DMS 273 (cell line): ENCODE measurements around the gene FBN1.

Experiments used
- DNase-seq: peaks from one replicate; lab custom pipeline; 2025; ENCODE audit not compliant: unreplicated experiment; lab: John Stamatoyannopoulos, UW

The FBN1 gene

DNA sequence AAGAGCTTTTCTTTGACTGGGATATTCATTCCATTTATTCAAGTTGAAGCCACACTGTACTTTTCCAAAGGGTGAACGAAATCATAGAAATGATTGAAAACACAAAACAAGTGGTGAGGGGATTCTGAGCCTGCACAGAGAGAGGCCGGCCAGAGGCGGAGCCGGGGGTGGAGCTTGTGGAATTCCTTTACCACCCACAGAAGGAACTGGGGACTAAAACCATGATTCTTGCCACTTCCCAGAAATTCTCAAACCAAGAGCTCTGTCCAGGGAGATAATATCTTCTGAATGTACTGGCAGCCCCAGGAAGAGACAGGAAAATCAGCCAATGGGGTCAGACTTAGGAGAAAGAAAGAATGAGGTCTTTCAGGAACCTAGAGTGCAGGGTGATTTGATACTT, 20.8 kb downstream of the FBN1 start:
- DNase-seq: no peak

DNA sequence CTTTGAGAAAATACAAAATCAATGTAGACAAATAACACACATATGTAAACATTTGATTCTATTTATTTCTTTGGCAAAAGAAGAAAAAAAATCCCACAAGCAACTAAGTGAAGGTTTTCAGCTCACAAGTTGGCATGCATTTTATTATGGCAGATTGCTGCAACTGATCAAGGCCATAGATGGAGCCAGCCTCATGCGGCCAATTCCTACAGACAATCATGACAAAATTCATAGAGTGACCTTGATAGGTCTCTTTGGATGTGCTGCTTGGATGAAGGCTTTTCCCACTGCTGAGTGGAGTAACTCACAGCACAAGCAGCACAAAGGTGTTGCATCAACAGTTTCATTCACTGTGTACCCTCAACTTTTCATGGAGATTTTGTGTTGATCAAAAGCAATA, 22.1 kb downstream of the FBN1 start:
- DNase-seq: no peak

DNA sequence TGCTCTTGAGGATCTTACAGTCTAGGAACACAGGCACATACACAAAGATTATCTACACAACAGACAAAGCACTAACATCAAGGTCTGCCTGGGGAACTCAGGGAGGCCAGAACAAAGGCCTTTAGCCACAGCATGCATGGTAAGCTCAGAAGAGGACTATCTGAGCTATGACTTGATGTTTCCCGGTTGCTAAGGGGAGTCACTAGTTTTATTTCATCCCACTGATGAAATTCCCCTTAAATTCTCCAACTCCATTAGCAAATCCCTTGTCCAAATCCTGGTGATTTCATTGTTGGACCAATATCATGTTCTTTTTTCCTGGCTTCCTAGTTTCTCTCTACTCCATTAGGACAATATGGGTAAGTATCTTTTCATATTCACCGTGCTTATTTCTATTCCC, 23.3 kb downstream of the FBN1 start:
- no peak for DNase-seq

DNA sequence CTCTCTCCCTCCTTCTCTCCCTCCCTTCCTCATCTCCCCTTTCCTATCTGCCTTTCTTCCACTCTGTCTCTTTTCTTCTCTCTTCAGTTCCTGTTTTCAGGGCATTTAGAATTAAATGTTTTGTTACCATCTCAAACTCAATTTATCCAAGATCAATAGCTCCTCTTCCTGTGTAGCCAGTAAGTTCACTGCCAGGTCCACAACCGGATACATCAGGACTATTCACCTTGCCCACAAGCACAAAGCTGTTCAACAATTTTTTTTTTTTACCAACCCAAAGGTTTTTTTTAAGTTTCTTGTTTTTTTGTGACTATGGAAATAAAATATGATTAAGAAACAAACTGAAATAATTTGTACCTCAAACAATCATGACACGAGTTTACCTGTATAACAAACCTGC, 26.1 kb downstream of the FBN1 start:
- DNase-seq: no peak

DNA sequence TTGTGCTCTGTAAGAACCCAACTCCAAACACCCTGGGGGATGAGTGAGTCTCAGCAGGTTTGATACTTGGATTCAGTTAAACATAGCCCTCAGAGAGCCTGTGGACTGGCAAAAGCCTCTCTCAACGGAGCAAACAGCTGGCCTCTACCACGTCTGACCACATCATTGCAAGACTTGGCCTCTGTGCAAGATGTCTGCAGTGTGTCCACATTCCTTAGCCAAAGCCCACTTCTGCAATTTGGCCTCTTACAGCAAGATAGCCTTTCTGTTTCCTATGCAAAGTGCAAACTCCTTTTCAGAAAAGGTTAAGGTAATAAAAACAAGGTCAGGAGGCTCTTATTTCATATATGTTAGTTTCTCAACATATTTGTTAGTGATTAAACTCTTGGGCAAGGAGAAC, 27.9 kb downstream of the FBN1 start:
- DNase-seq: no peak

DNA sequence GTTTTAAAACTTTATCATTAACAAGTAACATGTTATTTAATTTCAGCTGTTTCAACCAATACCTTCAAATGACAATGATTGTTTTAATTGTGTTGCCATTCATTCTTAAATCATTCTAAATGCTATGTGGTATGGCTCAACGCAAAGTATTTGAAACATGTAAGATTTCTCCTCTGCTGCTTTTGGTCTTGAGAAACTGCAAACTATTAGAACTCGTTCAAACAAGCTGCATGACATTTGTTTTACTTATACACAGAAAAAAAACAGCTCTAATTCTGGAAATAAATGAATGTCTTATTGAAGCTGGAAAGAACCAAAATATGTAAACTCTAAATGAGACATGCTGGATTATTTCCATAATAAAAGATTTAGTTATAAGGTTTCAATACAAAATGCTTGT, 29.3 kb downstream of the FBN1 start:
- no peak for DNase-seq

DNA sequence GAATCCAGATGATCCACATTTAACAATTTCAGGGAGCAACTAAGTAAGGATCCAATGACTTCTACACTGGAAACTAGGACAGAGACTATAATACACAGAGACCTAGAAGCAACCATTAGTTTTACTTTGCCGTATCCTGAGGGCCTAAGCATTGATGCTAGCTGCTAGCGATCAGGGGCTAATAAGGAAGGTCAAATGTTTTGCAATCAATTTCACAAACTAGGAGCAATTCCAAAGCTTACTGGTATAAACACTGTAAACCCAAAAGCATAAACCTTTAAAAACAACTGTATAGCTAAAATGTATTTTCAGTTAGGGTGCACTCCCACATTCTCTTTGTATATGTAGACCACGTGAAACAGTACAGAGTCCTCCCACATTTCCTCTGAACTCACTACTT, 31.5 kb downstream of the FBN1 start:
- DNase-seq: no peak

DNA sequence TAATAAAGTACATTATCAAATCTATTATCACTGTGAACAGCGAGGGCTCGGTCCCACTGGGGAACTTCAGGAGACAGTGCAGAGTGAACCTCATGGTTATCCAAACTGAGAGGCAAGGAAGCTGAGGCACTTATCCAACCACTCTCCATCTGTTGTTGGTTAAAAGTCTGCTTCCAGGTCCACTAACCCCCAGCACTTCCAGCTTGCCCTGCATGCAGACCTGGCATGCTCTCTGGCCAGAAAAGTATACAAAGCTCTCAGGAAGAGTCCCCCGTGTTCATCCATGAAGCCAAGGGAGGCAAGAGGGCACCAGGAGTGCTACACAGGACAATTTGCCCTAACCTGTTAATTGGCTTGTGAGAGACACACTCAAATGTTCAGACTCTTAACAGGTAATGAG, 36.0 kb downstream of the FBN1 start:
- peak; percentile 1 for DNase-seq

DNA sequence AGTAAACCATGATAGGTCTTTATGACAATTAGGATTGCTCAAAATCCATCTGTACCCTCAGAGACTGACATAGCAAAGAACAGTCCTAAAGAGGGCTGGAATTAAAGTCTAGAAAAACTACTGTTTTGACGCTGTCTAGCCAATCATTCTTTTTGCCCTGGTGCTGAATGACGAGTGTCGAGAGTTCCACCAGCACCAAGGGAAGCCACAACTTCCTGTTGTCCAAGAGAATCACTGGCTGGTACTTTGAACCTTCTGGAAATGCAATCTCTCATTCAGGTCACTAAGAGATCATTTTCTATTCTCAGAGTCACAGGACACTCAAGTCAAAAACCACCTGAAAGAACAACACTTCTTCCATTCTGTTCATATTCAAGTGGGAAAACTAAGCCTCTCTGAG, 37.7 kb downstream of the FBN1 start:
- DNase-seq: no peak

DNA sequence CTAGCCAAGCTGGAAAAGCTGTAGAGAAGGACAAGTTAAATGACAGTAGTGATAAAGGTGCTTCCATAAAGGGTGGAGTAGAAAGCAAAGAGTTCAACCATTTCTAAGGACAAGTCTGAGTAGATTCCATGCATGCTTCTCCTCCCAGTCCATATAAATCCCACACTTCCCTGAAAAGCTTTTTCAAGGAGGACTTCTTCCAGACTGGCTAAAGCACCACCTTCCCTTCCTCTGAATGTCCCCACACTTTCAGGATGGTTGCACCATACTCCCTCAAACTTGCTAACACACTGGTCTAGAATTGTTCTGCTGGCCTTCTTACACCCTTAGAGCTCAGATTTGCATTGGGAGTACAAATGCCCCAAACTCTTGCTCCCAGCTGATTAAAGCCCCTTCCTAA, 40.9 kb downstream of the FBN1 start:
- no peak for DNase-seq

DNA sequence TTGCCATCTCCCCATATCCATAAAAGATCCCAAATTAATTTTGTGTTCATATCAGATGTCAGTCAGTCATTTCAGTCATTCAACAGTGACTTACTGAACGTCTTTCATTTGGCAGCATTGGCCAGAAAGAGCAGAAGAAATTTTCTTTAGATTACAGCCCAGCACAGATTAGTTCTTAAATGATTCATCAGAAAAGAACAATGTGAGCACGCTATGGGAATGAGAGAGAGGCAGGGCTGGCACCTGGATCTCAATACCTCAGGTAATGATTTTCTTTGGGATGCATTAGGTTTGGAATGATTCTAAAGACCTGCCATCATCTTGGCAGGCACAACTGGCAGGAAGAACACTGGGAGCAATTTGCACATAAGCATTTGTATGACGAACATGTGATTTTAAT, 41.6 kb downstream of the FBN1 start:
- no peak for DNase-seq

DNA sequence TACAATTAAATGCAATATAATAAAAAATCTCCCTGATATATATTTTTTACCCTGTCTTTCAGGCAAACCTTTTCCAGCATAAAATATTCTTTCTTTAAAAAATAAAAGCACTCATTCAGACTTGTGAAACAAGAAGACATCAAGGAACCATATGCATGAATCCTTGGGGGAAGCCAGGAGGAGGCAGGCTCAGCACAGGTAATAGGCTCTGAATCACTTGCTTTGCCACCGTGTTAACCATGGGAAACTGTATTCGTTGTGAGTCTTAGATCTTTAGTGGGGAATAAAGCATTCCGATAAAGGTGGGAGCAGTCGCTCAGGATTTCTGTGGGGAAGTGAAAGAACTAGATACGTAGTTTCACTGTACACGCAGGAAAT, 42.4 kb downstream of the FBN1 start:
- no peak for DNase-seq

DNA sequence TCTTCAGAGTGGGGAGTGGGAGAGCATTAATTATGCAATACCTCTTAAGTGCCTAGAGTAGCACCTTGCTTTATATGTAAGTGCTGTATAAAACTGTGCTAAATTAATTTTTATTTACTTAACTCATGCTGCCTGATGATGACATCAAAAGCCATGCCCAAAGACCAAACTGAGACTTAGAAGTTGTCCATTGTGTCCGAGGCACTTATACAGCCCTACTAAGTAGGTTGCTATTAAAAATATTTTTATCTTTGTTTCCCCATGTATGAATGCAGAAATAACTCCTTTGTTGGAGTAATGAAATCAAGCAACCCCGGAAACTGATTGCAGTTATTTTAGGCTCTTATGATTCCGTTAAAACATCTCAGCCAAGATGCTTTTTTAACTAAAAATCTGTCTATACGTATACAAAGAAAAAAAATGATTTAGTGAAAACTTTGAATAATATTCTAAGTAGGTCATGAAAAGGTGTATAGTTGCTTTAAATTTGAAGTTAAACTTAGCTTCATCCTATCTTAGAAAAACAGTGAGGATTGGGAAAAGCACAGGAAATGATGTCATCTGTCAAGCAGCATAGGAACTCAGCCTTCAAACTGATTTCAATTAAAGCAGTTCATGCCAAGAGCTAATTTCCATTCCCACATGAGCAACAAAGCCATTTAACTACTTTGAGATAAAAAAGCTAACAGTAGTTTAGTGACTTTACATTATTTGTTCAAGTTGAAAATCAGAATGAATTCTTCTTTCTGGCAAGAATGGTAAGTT, 43.0 kb downstream of the FBN1 start:
- no peak for DNase-seq

DNA sequence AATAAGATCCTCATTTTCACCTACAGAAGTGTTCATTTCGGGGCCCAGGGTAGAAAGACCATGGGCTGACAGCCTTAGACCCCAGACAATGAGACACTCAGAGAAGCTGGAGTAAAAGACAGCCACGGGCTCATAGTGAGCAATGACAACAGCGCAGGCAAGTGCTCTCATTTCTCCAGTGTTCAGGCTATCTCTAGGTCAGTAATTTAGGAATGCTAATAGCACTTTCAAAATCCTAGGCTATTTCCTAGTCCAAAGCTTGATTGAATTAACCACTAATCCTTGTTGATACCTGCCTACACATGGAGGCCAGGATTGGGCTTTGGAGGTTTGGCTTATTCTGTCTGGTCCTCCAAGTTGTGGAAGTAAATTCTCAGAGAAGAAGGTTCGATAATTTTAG, 44.4 kb downstream of the FBN1 start:
- no peak for DNase-seq

DNA sequence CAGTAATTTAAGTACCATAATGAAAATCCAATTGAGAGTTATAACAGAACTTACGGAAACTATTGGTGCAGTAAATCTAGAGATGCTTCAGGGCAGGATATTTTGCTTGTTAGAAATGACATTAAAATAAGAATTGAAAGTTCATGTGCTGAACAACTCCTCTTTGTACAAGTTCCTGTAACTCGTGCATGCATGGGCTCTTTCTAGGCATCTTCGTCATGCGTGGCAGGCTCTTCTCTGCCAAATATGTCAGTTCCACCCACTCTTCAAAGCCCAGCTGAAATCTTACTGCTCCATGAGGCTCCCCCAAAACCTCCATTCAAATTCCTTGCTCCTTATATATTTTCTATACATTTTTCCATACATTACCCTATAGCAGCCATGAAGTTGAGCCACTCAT, 48.7 kb downstream of the FBN1 start:
- DNase-seq: no peak

DNA sequence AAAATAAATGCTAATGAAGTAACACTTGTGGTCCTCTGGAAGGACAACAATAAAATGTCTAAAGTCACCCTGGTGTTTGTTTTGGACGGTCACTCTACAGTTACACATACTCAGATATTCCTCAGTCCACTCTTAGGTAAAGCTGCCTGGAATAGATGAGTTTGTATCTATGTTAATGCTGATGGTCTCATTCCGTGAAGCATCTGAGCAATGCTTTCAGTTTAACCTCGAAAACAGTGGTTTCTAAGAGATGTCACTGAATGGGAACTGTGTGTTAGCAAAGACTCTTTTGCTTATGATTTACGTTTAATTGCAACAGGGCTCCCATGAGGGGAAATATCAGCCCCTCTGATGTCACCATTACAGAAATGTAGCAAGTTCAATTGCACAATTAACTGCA, 49.1 kb downstream of the FBN1 start:
- no peak for DNase-seq

DNA sequence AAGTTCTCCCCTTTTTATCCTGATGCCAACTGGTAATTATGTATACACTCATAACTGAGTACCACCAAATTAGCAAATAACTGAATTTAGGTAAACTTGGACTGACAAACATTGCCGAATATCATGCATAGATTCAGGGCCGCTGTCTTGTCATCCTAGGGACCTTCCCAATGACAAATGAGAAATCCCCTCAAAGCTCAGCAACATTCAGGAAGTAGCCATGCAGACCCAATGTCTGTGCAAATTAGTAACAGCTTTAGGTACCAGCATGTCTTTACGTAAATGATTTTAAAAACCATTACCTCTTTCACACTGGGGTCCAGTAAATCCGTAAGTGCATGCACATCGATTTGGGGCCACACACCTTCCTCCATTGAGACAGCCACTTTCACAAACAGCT, 49.5 kb downstream of the FBN1 start:
- DNase-seq: no peak

DNA sequence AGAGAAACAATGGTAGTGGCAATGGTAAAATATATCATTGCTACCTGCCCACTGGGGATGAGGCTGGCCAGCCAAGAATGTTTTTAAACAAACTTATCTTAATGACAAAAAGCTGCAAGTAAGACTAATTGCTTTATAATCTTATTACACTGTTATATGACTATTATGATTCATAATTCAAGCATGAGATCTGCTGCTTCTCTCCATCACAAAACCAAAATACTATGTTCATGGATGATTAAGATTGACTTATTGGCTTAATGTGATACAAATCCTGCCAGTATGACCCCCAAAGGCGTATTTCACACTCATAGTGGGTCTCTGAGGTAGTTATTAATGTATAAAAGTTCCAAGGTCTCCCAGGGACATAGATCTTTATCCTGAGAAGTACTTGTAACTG, 52.6 kb downstream of the FBN1 start:
- DNase-seq: no peak

DNA sequence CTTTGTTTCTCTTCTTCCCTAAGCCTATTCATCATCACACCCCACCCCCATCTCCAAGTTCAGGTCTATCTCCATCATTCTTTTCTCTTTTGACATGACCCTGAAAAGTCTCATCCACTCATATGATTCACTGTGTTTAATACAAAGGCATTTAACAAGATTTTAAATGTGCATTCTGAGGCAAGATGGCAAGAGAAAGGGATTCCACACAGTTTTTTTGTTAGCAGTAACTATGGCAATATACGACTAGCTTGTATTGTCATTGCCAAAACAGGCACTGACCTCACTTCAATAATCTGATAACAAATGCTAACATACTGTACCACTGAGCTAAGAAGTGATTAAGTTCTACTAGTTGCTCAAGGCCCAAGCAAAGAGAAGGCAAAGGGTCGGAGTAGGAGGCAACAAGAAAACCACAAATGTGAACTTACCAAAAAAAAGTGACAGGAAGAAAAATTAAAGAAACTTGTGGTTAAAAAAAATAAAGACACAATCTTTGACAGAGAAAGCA, 53.2 kb downstream of the FBN1 start:
- DNase-seq: no peak

DNA sequence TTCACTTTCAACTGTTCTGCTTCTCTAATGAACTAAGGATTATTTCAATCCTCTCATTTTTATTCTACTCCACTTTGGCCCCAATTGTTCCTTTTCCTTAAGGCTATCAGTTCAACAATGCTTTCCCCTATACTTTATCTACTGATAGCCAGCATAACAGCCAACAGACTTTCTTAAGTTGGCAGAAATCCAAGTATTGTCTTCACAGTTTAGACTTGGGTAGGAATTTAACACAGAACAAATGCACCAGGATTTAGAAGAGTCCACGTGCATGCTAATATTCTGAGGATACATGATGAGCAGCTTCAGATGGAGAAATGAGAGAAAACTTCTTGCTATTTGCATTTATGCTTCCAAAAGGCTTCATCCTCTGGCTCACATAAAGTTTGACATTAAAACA, 54.8 kb downstream of the FBN1 start:
- no peak for DNase-seq

DNA sequence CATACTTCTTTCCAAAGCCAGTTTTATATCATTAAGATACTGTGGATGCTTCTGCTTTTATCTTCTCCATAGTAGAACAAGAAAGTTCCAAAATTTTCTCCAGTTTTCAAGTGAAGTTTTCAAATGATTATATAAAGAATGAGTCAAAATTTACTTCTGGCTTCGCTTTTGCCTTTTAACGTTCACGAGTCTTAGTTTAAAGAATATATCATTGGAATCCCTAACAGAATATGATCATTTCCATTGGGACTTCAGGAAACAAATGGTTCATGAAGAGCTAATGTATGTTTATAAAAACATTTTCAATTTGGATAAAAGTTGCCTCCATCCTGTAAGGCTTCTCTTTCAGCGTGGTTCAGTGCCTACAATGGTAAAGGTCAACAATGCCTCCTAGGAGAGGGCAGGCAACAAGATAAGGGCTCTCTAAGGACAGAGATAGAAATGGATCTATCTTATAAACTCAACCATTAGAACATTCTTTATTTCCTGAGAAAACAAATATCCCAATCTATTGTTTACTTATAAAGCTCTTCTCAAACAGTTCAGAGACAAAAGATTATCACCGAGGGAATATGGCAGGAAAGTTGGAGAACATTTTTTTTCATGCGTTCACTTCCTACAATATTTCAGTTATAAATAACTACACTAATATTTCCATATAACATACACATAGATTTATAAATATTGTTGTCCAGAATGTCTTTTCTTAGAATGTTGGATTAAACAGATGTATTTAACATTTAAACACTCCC, 60.5 kb downstream of the FBN1 start:
- DNase-seq: no peak

DNA sequence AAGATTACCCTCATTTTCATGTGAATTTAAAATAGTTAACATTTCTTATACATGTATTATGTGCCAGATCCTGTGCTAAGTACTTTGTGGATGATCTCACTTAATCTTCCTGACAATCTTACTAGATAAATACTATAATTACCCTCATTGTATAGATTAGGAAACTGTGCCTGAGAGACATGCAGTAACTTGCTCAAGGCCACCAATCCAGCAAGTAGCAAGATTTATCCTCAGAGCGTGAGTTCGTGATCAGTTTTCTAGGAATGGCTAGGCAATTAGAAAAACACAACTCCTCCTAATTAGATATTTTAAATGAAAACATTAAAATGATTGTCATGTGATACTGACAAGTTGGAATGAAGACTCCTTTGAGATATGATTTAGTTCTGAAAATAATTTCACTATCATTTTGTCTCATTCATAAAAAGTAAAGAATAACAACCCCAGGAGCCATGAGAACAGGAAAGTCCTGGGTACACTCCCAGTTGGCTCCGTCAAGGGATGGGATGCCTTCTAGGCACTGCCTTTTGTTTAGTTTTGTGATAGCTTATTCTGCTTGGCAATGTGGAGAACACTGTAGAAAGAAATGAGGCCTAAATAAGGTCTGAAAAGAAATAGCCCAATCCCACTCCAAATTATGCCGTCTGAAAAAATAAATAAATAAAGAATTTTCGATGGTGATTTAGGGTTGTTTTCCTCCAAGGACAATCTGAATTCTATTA, 61.3 kb downstream of the FBN1 start:
- DNase-seq: no peak
